Measurements from ENCODE around the gene SP5. TPM values are rescaled to one million over a fixed set of nuclear protein-coding genes. Genes with fewer than 3 reads are reported as not detected.

Gene SP5
- total and polyA plus RNA-seq, 4 donors: 0.05 to 1.6 (median 1.2) TPM

GRCh38 chr2:170743530-170744239 is 28.5 kb downstream of the SP5 start:
- DNase-seq (ENCODE audit: low spot score): peak; percentile 40
- Histone ChIP-seq H3K9ac (ENCODE audit: low read depth in 1 of 2, low read length in 2 of 2) (no peak overlapping the region), H3K36me3 (ENCODE audit: control insufficient read depth in 4 of 4, insufficient read depth in 3 of 4, low read depth in 1 of 4, low read length in 3 of 4) (no peaks in the 10 kb centered on the region), H3K27me3 (ENCODE audit: control insufficient read depth in 4 of 4, insufficient read depth in 4 of 4, low read length in 3 of 4) (no peaks in the 10 kb centered on the region), H3K4me1 (ENCODE audit: control insufficient read depth in 4 of 4, insufficient read depth in 4 of 4, low read length in 3 of 4) (peaks cover 1 to 10% (median 5%) of the 10 kb centered on the region in 4 donors), H3K4me3 (ENCODE audit: low read depth in 1 of 3, low read length in 3 of 3) (peak overlapping the region; percentile 1 to 47 (median 41)), H3K27ac (ENCODE audit: low read depth in 1 of 2, low read length in 2 of 2) (peak overlapping the region in 1 of 2 donors; percentile 9), H3K9me3 (ENCODE audit: control insufficient read depth in 4 of 4, low read length in 3 of 4) (no peaks in the 10 kb centered on the region)
- TF ChIP-seq MAX (IDR thresholded peaks at IDR 0.05) (no peak), RXRA (IDR thresholded peaks at IDR 0.05) (no peak), HNF4G (IDR thresholded peaks at IDR 0.05) (no peak), CTCF (IDR thresholded peaks at IDR 0.05; ENCODE audit: low read depth, low read length, missing input control) (no peak), GABPA (IDR thresholded peaks at IDR 0.05 in 1 of 2, conservative IDR thresholded peaks at IDR 0.05 in 1 of 2) (no peak), ZBTB33 (IDR thresholded peaks at IDR 0.05) (no peak), SP1 (IDR thresholded peaks at IDR 0.05) (no peak), ATF3 (IDR thresholded peaks at IDR 0.05) (no peak), FOXA1 (IDR thresholded peaks at IDR 0.05) (no peak), REST (IDR thresholded peaks at IDR 0.05) (no peak), HNF4A (conservative IDR thresholded peaks at IDR 0.05) (no peak), EGR1 (IDR thresholded peaks at IDR 0.05; ENCODE audit: low read depth in 2 of 2) (no peak), JUND (IDR thresholded peaks at IDR 0.05) (no peak), NR2F2 (IDR thresholded peaks at IDR 0.05) (no peak), RAD21 (IDR thresholded peaks at IDR 0.05) (no peak)
- WGBS: 71% methylated on average over 8 of the region's 8 CpGs

Data from liver (tissue), 9 donors.